Caco-2 (cell line): ENCODE results near the gene MICA. TPM values are rescaled to one million over a fixed set of nuclear protein-coding genes. Genes with fewer than 3 reads are reported as not detected.
"Not testable (repeated sequence)": the region's sequence is repeated elsewhere in the genome, so short reads cannot be mapped to it uniquely, and the experiment has no call there.

ENCODE experiments used
- BruUV-seq: library from RNA; stranded (reverse); fragments of 400-500 nt; replicated peaks from 2 replicates; lab custom pipeline; 2021; lab: Mats Ljungman, UMichigan
- CTCF ChIA-PET: fragments of 300-600 bp; sonication (Branson Sonifier 250); formaldehyde crosslinking; loops from one replicate; lab custom pipeline; 2022; ENCODE audit warnings: antibody characterized with exemption; lab: Charles Lee
- POLR2A ChIA-PET: fragments of 300-600 bp; sonication (Branson Sonifier 250); formaldehyde crosslinking; loops from one replicate; lab custom pipeline; 2022; ENCODE audit warnings: antibody characterized with exemption; lab: Charles Lee
- DNase-seq, 2 experiments: peaks; one replicate each; pipeline versions ENCODE4 v3.0.0 to v3.0.0-alpha.2; 2020 to 2022
- H3K27me3 ChIP-seq: replicated peaks from 2 replicates; pipeline ENCODE4 v1.6.0; 2011; ENCODE audit warnings: low read length; ENCODE audit not compliant: control insufficient read depth, insufficient read depth
- H3K36me3 ChIP-seq: 2 replicates; pipeline ENCODE4 v1.5.1; 2011; ENCODE audit warnings: low read length; ENCODE audit not compliant: control insufficient read depth, insufficient read depth
- H3K4me1 ChIP-seq: fragments of 250-450 bp; sonication (Bioruptor Pico); 2 replicates; pipeline ENCODE4 v1.5.1; 2020; ENCODE audit warnings: mild to moderate bottlenecking
- H3K4me3 ChIP-seq: 2 replicates; pipeline ENCODE4 v1.5.1; 2011; ENCODE audit warnings: low read depth, mild to moderate bottlenecking, control low read depth, low read length
- H3K9me3 ChIP-seq: fragments of 250-450 bp; sonication (Bioruptor Pico); 2 replicates; pipeline ENCODE4 v1.5.1; 2020; ENCODE audit warnings: mild to moderate bottlenecking, moderate library complexity
- H3K27ac Mint-ChIP-seq: one replicate; pipeline ENCODE4 v1.8.0; 2022; ENCODE audit warnings: mixed read lengths; ENCODE audit not compliant: unreplicated experiment
- H3K27me3 Mint-ChIP-seq: one replicate; pipeline ENCODE4 v1.8.0; 2022; ENCODE audit warnings: mixed read lengths; ENCODE audit not compliant: insufficient read depth, unreplicated experiment
- H3K36me3 Mint-ChIP-seq: one replicate; pipeline ENCODE4 v1.8.0; 2022; ENCODE audit warnings: mild to moderate bottlenecking, mixed read lengths; ENCODE audit not compliant: insufficient read depth, unreplicated experiment
- H3K4me1 Mint-ChIP-seq: one replicate; pipeline ENCODE4 v1.8.0; 2022; ENCODE audit warnings: low read depth, mixed read lengths; ENCODE audit not compliant: unreplicated experiment
- H3K4me3 Mint-ChIP-seq: one replicate; pipeline ENCODE4 v1.8.0; 2022; ENCODE audit warnings: mild to moderate bottlenecking, moderate library complexity, mixed read lengths; ENCODE audit not compliant: unreplicated experiment
- H3K9me3 Mint-ChIP-seq: one replicate; pipeline ENCODE4 v1.8.0; 2022; ENCODE audit warnings: mixed read lengths; ENCODE audit not compliant: unreplicated experiment
- CTCF ChIP-seq, 2 experiments: fragments of 200-600 bp in 1 of 2; IDR thresholded peaks; 1 replicate in 1 of 2; 2 replicates in 1 of 2; pipeline versions ENCODE4 v1.5.1 to v1.8.0; 2011 to 2022; ENCODE audit warnings: antibody characterized with exemption in 1 of 2, control low read depth in 1 of 2, inconsistent platforms in 1 of 2, low read depth in 1 of 2, low read length in 1 of 2, mild to moderate bottlenecking in 1 of 2, moderate library complexity in 1 of 2; ENCODE audit not compliant: insufficient read depth in 1 of 2, severe bottlenecking in 1 of 2, unreplicated experiment in 1 of 2
- intact Hi-C: fragments of 100-400 bp; cut with micrococcal nuclease; formaldehyde crosslinking; loops from one replicate; pipeline ENCODE4 v1.10.0; 2022; ENCODE audit not compliant: unreplicated experiment
- total RNA-seq: library from RNA; stranded (reverse); gene quantifications from 2 replicates; pipeline ENCODE4 v1.2.3, GENCODE V29; 2022

Gene MICA
- total RNA-seq, 1 experiment from 2014 or later: 12.6 TPM

GRCh38 chr6:31365864-31366263 is 37.5 kb upstream of the MICA start:
- peaks cover 38% of the 10 kb centered on the region for H3K27me3 Mint-ChIP-seq
- no peak for DNase-seq
- Histone ChIP-seq H3K27me3 (peaks cover 1% of the 10 kb centered on the region; the same call in 1 of the 2 replicates), H3K36me3 (no peaks in the 10 kb centered on the region), H3K4me3 (no peak overlapping the region), H3K9me3 (no peaks in the 10 kb centered on the region), H3K4me1 (no peaks in the 10 kb centered on the region)
- no peak overlapping the region for H3K4me3 Mint-ChIP-seq
- no peaks in the 10 kb centered on the region for H3K36me3 Mint-ChIP-seq
- H3K27ac Mint-ChIP-seq: no peak overlapping the region
- no peak for TF ChIP-seq CTCF (IDR thresholded peaks at IDR 0.05; ENCODE audit: insufficient read depth in 1 of 2, low read depth in 1 of 2, low read length in 1 of 2, severe bottlenecking in 1 of 2, unreplicated experiment in 1 of 2)
- BruUV-seq: no TSS peak
- H3K4me1 Mint-ChIP-seq: no peaks in the 10 kb centered on the region
- CTCF ChIA-PET: interaction anchor here (1.4 to 2.0 kb wide), 3 partner anchors 8 to 229 kb away, joined by 5 to 12 read pairs (median 8); partner anchors contain the start of gene TCF19
- H3K9me3 Mint-ChIP-seq: no peaks in the 10 kb centered on the region
- intact Hi-C loops: loop anchor here (2.0 kb wide), 1 partner anchor 229 kb away; no protein-coding TSS in a partner anchor
- POLR2A ChIA-PET: no interaction called here

DNA sequence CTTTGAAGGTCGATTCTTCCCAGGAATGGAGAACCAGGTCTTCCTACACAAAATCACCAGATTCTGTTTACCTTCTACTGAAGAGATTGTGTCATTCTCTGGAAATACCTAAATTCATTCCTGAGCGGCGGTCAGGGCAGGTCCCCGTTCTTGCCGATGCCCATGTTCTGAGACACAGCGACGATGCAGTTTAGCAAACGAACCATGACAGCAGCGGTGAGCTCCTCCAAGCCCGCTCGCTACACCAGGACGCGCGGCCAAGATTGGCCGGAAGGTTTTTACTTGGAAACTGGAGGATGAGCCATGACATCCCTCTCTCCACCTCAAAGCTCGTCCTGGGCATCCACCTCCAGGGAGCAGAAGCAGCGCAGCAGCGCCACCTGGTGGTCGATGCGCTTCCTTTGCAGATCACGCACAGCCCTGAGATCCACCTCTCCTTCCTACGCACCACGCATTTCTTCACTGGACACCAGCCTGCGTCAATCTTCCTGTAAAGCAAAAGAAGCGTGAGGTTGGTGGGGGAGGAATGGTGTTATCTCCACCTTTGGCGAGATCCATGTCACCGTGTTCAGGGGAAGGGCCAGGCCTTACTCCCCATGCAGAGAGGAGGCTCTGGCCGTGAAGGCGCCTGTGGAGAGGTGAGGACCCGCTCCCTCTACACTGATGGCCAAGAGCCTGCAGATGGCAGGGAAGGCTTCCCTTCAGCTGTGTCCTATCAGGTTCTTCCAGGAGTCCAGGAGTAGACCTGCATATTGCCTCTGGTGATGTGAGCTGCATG is 36.5 kb upstream of the MICA start:
- Mint-ChIP-seq H3K27ac (no peak overlapping the region), H3K4me3 (peak overlapping the region; percentile 52), H3K4me1 (no peaks in the 10 kb centered on the region), H3K36me3 (no peaks in the 10 kb centered on the region), H3K27me3 (peaks cover 35% of the 10 kb centered on the region), H3K9me3 (peaks cover 4% of the 10 kb centered on the region)
- peak; percentile 90 to 91 for TF ChIP-seq CTCF (IDR thresholded peaks at IDR 0.05; ENCODE audit: insufficient read depth in 1 of 2, low read depth in 1 of 2, low read length in 1 of 2, severe bottlenecking in 1 of 2, unreplicated experiment in 1 of 2)
- POLR2A ChIA-PET: interaction anchor here (0.6 kb wide), 1 partner anchor 25 kb away, joined by 4 read pairs; no protein-coding TSS in a partner anchor
- CTCF ChIA-PET: interaction anchor here (0.6 to 2.0 kb wide), 20 partner anchors 9 to 305 kb away, joined by 3 to 12 read pairs (median 4); partner anchors contain the start of gene TCF19
- intact Hi-C loops: loop anchor here (1.0 to 2.0 kb wide), 2 partner anchors 170 to 230 kb away; no protein-coding TSS in a partner anchor
- no peaks in the 10 kb centered on the region for H3K36me3 ChIP-seq
- no peaks in the 10 kb centered on the region for H3K4me1 ChIP-seq
- peaks cover 1% of the 10 kb centered on the region; the same call in 1 of the 2 replicates for H3K27me3 ChIP-seq
- no peaks in the 10 kb centered on the region for H3K9me3 ChIP-seq
- H3K4me3 ChIP-seq: no peak overlapping the region
- peak; percentile 84 to 88 for DNase-seq
- no TSS peak for BruUV-seq

GRCh38 chr6:31368461-31368860 is 34.9 kb upstream of the MICA start:
- TF ChIP-seq CTCF (IDR thresholded peaks at IDR 0.05; ENCODE audit: insufficient read depth in 1 of 2, low read depth in 1 of 2, low read length in 1 of 2, severe bottlenecking in 1 of 2, unreplicated experiment in 1 of 2): no peak
- H3K4me3 Mint-ChIP-seq: no peak overlapping the region
- Histone ChIP-seq H3K27me3 (peaks cover 1% of the 10 kb centered on the region; the same call in 1 of the 2 replicates), H3K4me1 (no peaks in the 10 kb centered on the region), H3K36me3 (no peaks in the 10 kb centered on the region), H3K9me3 (no peaks in the 10 kb centered on the region), H3K4me3 (no peak overlapping the region)
- BruUV-seq: no TSS peak
- no peak overlapping the region for H3K27ac Mint-ChIP-seq
- intact Hi-C loops: no loop called here
- H3K36me3 Mint-ChIP-seq: no peaks in the 10 kb centered on the region
- ChIA-PET CTCF (no interaction called here), POLR2A (no interaction called here)
- peaks cover 44% of the 10 kb centered on the region for H3K27me3 Mint-ChIP-seq
- H3K9me3 Mint-ChIP-seq: peaks cover 20% of the 10 kb centered on the region
- no peak for DNase-seq
- H3K4me1 Mint-ChIP-seq: no peaks in the 10 kb centered on the region

GRCh38 chr6:31374118-31374517 is 29.3 kb upstream of the MICA start:
- H3K4me1 Mint-ChIP-seq, DNase-seq, H3K9me3 ChIP-seq, H3K27ac Mint-ChIP-seq, H3K36me3 Mint-ChIP-seq, H3K27me3 ChIP-seq, H3K36me3 ChIP-seq, BruUV-seq, CTCF ChIA-PET, H3K4me3 Mint-ChIP-seq, POLR2A ChIA-PET, H3K4me1 ChIP-seq, H3K4me3 ChIP-seq, intact Hi-C loops: not testable (repeated sequence)
- H3K27me3 Mint-ChIP-seq: peaks cover 22% of the 10 kb centered on the region
- H3K9me3 Mint-ChIP-seq: peaks cover 20% of the 10 kb centered on the region
